MM.1S (cell line): ENCODE measurements around the gene GATB.

Experiments
- DNase-seq: peaks from one replicate; pipeline ENCODE4 v3.0.0-alpha.2; 2015
- H2AFZ ChIP-seq: fragments of 300-600 bp; sonication (generic); 2 replicates; pipeline ENCODE4 v1.6.0; 2016; ENCODE audit warnings: antibody characterized with exemption, low read length
- H3F3A ChIP-seq: fragments of 300-600 bp; sonication (generic); 2 replicates; pipeline ENCODE4 v1.6.1; 2016; ENCODE audit warnings: mild to moderate bottlenecking, antibody characterized with exemption, low read length, moderate library complexity, mixed read lengths; ENCODE audit not compliant: insufficient read depth
- H3K27ac ChIP-seq: fragments of 300-600 bp; sonication (generic); 2 replicates; pipeline ENCODE4 v1.5.1; 2016; ENCODE audit warnings: mild to moderate bottlenecking, low read length
- H3K27me3 ChIP-seq: fragments of 300-600 bp; sonication (generic); replicated peaks from 2 replicates; pipeline ENCODE4 v1.6.0; 2016; ENCODE audit warnings: low read length; ENCODE audit not compliant: insufficient read depth
- H3K36me3 ChIP-seq: fragments of 300-600 bp; sonication (generic); replicated peaks from 2 replicates; pipeline ENCODE4 v1.6.1; 2016; ENCODE audit warnings: mild to moderate bottlenecking, low read length, mixed read lengths; ENCODE audit not compliant: insufficient read depth
- H3K4me1 ChIP-seq: fragments of 300-600 bp; sonication (generic); 2 replicates; pipeline ENCODE4 v1.6.1; 2016; ENCODE audit warnings: low read length, mixed read lengths
- H3K4me2 ChIP-seq: fragments of 300-600 bp; sonication (generic); 2 replicates; pipeline ENCODE4 v1.6.0; 2016; ENCODE audit warnings: low read depth, low read length
- H3K4me3 ChIP-seq: fragments of 300-600 bp; sonication (generic); 2 replicates; pipeline ENCODE4 v1.5.1; 2016; ENCODE audit warnings: low read length, mixed read lengths
- H3K79me2 ChIP-seq: fragments of 300-600 bp; sonication (generic); 2 replicates; pipeline ENCODE4 v1.6.1; 2016; ENCODE audit warnings: mixed run types, low read length, mixed read lengths
- H3K9ac ChIP-seq: fragments of 300-600 bp; sonication (generic); 2 replicates; pipeline ENCODE4 v1.6.1; 2016; ENCODE audit warnings: low read length, mixed read lengths
- H3K9me2 ChIP-seq: fragments of 300-600 bp; sonication (generic); replicated peaks from 2 replicates; pipeline ENCODE4 v1.6.1; 2016; ENCODE audit warnings: mild to moderate bottlenecking, low read length, mixed read lengths; ENCODE audit not compliant: insufficient read depth
- H3K9me3 ChIP-seq: fragments of 300-600 bp; sonication (generic); replicated peaks from 2 replicates; pipeline ENCODE4 v1.6.1; 2016; ENCODE audit warnings: mild to moderate bottlenecking, low read length, mixed read lengths; ENCODE audit not compliant: insufficient read depth
- H4K20me1 ChIP-seq: fragments of 300-600 bp; sonication (generic); 2 replicates; pipeline ENCODE4 v1.6.1; 2016; ENCODE audit warnings: mild to moderate bottlenecking, low read length, moderate library complexity, mixed read lengths; ENCODE audit not compliant: insufficient read depth
- EZH2 ChIP-seq: fragments of 300-600 bp; sonication (generic); optimal IDR thresholded peaks from 2 replicates; pipeline ENCODE3; 2017; ENCODE audit warnings: low read depth, mild to moderate bottlenecking, antibody characterized with exemption, low read length, mixed read lengths
- EZH2phosphoT487 ChIP-seq: fragments of 300-600 bp; sonication (generic); IDR thresholded peaks from 2 replicates; pipeline ENCODE4 v1.6.1; 2018; ENCODE audit warnings: antibody characterized with exemption, low read length
- TF ChIP-seq, protein P1 (sequence below): fragments of 300-600 bp; sonication (generic); IDR thresholded peaks from 2 replicates; pipeline ENCODE4 v1.5.1; 2016; ENCODE audit warnings: antibody characterized with exemption, low read length, mixed read lengths

GATB gene

DNA sequence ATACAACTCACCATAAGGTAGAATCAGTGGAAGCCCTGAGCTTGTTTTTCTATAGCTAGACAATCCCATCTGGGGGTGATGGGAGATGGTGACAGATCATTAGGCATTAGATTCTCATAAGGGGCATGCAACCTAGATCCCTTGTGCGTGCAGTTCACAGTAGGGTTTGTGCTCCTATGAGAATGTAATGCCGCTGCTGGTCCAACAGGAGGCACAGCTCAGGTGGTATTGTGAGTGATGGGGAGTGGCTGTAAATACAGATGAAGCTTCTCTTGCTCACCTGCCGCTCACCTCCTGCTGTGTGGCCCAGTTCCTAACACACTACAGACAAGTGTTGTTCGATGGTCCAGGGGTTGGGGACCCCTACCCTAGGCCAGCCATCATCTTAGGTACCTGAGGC lies 5.9 kb upstream of the GATB start:
- H3K9me3 ChIP-seq = no peaks in the 10 kb centered on the region
- no peak overlapping the region for H3K4me3 ChIP-seq
- TF ChIP-seq, protein P1, sequence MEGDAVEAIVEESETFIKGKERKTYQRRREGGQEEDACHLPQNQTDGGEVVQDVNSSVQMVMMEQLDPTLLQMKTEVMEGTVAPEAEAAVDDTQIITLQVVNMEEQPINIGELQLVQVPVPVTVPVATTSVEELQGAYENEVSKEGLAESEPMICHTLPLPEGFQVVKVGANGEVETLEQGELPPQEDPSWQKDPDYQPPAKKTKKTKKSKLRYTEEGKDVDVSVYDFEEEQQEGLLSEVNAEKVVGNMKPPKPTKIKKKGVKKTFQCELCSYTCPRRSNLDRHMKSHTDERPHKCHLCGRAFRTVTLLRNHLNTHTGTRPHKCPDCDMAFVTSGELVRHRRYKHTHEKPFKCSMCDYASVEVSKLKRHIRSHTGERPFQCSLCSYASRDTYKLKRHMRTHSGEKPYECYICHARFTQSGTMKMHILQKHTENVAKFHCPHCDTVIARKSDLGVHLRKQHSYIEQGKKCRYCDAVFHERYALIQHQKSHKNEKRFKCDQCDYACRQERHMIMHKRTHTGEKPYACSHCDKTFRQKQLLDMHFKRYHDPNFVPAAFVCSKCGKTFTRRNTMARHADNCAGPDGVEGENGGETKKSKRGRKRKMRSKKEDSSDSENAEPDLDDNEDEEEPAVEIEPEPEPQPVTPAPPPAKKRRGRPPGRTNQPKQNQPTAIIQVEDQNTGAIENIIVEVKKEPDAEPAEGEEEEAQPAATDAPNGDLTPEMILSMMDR = no peak; the same call in 1 of the 2 replicates
- no peak for TF ChIP-seq EZH2
- no peak for TF ChIP-seq EZH2phosphoT487
- H3K9me2 ChIP-seq = no peaks in the 10 kb centered on the region
- no peaks in the 10 kb centered on the region for H3K36me3 ChIP-seq
- H3K27ac ChIP-seq = no peak overlapping the region
- no peaks in the 10 kb centered on the region for H3K27me3 ChIP-seq
- no peaks in the 10 kb centered on the region for H3K79me2 ChIP-seq
- H3F3A ChIP-seq = no peaks in the 10 kb centered on the region
- H3K9ac ChIP-seq = no peak overlapping the region
- peaks cover 3% of the 10 kb centered on the region; the same call in 1 of the 2 replicates for H3K4me1 ChIP-seq
- no peak overlapping the region for H3K4me2 ChIP-seq
- no peak for DNase-seq
- no peak overlapping the region for H2AFZ ChIP-seq
- no peaks in the 10 kb centered on the region for H4K20me1 ChIP-seq

DNA sequence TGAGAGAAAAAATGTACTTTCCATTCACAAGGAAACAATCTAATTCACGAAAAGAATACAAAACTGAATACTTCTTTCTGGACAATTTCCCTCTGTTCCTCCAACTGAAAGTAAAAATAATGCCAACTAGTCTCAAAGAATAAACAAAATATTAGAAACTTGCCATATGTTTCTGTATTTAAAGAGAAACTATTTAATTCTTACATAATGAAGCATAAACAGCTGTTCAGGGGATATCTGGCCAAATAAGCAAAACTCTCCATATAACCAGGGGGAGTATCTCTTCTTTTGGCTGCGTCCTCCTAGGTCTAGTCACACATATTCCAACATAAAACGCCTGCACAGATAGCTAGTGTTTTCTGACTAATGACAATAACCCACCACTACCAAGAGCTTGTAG lies 805 bp downstream of the GATB start:
- no peak for TF ChIP-seq EZH2
- TF ChIP-seq, protein P1 = no peak
- no peak for TF ChIP-seq EZH2phosphoT487
- Histone ChIP-seq H2AFZ (peak overlapping the region; percentile 90), H3K9ac (peak overlapping the region; percentile 69; the same call in 1 of the 2 replicates), H3K36me3 (no peaks in the 10 kb centered on the region), H3F3A (no peaks in the 10 kb centered on the region), H3K4me2 (peak overlapping the region; percentile 55), H3K4me1 (peaks cover 13% of the 10 kb centered on the region; the same call in 1 of the 2 replicates), H3K79me2 (peaks cover 7% of the 10 kb centered on the region), H3K9me2 (no peaks in the 10 kb centered on the region), H3K9me3 (no peaks in the 10 kb centered on the region), H3K27ac (no peak overlapping the region), H3K27me3 (no peaks in the 10 kb centered on the region), H4K20me1 (no peaks in the 10 kb centered on the region), H3K4me3 (peak overlapping the region; percentile 95)
- no peak for DNase-seq

DNA sequence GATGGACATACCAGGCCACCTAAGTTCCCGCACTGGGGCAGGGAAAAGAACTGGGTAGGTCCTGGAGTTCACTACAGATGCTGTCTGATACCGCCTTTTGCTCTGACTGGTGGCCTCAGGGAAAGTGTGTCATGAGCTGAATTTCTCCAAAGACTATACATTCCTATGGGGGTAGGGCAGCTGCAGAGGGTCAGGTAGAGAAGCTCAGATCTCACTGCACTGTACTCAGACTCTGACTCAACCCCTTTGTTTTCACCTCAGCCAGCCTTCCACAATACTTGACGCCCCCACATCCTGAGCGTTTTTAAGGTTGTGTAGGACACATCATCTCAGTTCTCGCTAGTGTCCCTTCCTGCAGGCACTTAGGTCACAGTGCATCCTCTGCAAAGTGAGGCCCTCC lies 7.8 kb downstream of the GATB start:
- H3K27me3 ChIP-seq = no peaks in the 10 kb centered on the region
- no peaks in the 10 kb centered on the region for H4K20me1 ChIP-seq
- H3K27ac ChIP-seq = no peak overlapping the region
- H3F3A ChIP-seq = no peaks in the 10 kb centered on the region
- H3K36me3 ChIP-seq = no peaks in the 10 kb centered on the region
- TF ChIP-seq, protein P1 = no peak
- TF ChIP-seq EZH2 (no peak), EZH2phosphoT487 (no peak)
- no peaks in the 10 kb centered on the region for H3K79me2 ChIP-seq
- H3K9ac ChIP-seq = no peak overlapping the region
- no peaks in the 10 kb centered on the region for H3K9me2 ChIP-seq
- H3K4me2 ChIP-seq = no peak overlapping the region
- no peak for DNase-seq
- H3K4me1 ChIP-seq = no peaks in the 10 kb centered on the region
- no peak overlapping the region for H3K4me3 ChIP-seq
- H3K9me3 ChIP-seq = no peaks in the 10 kb centered on the region
- H2AFZ ChIP-seq = no peak overlapping the region
